SK-N-SH (cell line): ENCODE data around the gene ZNF277. TPM values are rescaled to one million over a fixed set of nuclear protein-coding genes. Genes with fewer than 3 reads are reported as not detected.

Experiments
- CTCF ChIA-PET: fragments of 300-600, 350-600 bp; formaldehyde crosslinking; extraction: SDS; loops from one replicate; lab custom pipeline; 2021; lab: Yijun Ruan, JAX
- POLR2A ChIA-PET: fragments of 350-600 bp; sonication (Branson Sonifier 250); formaldehyde crosslinking; extraction: SDS; loops from one replicate; lab custom pipeline; 2020; ENCODE audit warnings: antibody characterized with exemption, inconsistent platforms; lab: Yijun Ruan, JAX
- DNase-seq: peaks from one replicate; pipeline ENCODE4 v3.0.0; 2012
- H2AFZ ChIP-seq: fragments of 200-600 bp; sonication (generic); 2 replicates; pipeline ENCODE4 v1.8.1; 2016; ENCODE audit warnings: antibody characterized with exemption, mild to moderate bottlenecking, low read depth
- H3F3A ChIP-seq: fragments of 200-600 bp; sonication (generic); replicated peaks from 2 replicates; pipeline ENCODE3; 2016; ENCODE audit warnings: antibody characterized with exemption, mild to moderate bottlenecking; ENCODE audit not compliant: insufficient read depth
- H3K27ac ChIP-seq, 2 experiments: fragments of 200-500 bp in 1 of 2; fragments of 200-600 bp in 1 of 2; sonication (Bioruptor generic) in 1 of 2; sonication (generic), shearing (Covaris generic) in 1 of 2; 2 replicates each; pipeline versions ENCODE4 v1.5.1 to v1.6.1; 2014 to 2016; ENCODE audit warnings: low read depth in 2 of 2, inconsistent platforms in 1 of 2, low read length in 1 of 2, mild to moderate bottlenecking in 1 of 2, mixed read lengths in 1 of 2
- H3K27me3 ChIP-seq: fragments of 200-600 bp; sonication (generic), shearing (Covaris generic); 2 replicates; pipeline ENCODE4 v1.6.1; 2016; ENCODE audit warnings: mixed run types; ENCODE audit not compliant: insufficient read depth
- H3K36me3 ChIP-seq, 2 experiments: fragments of 200-500 bp in 1 of 2; fragments of 200-600 bp in 1 of 2; sonication (Bioruptor generic) in 1 of 2; sonication (generic) in 1 of 2; replicated peaks in 1 of 2; 2 replicates each; pipeline versions ENCODE3 to v1.5.1; 2014 to 2016; ENCODE audit warnings: low read length in 1 of 2, mild to moderate bottlenecking in 1 of 2; ENCODE audit not compliant: insufficient read depth in 2 of 2, control insufficient read depth in 1 of 2
- H3K4me1 ChIP-seq, 2 experiments: fragments of 200-500 bp in 1 of 2; fragments of 200-600 bp in 1 of 2; sonication (Bioruptor generic) in 1 of 2; sonication (generic), shearing (Covaris generic) in 1 of 2; 2 replicates each; pipeline versions ENCODE4 v1.5.1 to v1.6.1; 2014 to 2016; ENCODE audit warnings: low read depth in 1 of 2, low read length in 1 of 2, mixed run types in 1 of 2; ENCODE audit not compliant: insufficient read depth in 2 of 2, control insufficient read depth in 1 of 2
- H3K4me2 ChIP-seq: fragments of 200-600 bp; sonication (generic), shearing (Covaris generic); 2 replicates; pipeline ENCODE4 v1.6.1; 2017; ENCODE audit warnings: mixed run types
- H3K4me3 ChIP-seq, 2 experiments: fragments of 200-500 bp in 1 of 2; fragments of 200-600 bp in 1 of 2; sonication (Bioruptor generic) in 1 of 2; sonication (generic), shearing (Covaris generic) in 1 of 2; 2 replicates each; pipeline versions ENCODE4 v1.5.1 to v1.8.1; 2014 to 2016; ENCODE audit warnings: low read depth in 2 of 2, inconsistent platforms in 1 of 2, low read length in 1 of 2, mild to moderate bottlenecking in 1 of 2, mixed read lengths in 1 of 2, moderate library complexity in 1 of 2
- H3K79me2 ChIP-seq: fragments of 200-600 bp; sonication (generic); 2 replicates; pipeline ENCODE4 v1.8.1; 2017; ENCODE audit warnings: mild to moderate bottlenecking; ENCODE audit not compliant: insufficient read depth
- H3K9ac ChIP-seq: fragments of 200-600 bp; sonication (generic); 2 replicates; pipeline ENCODE4 v1.6.1; 2017; ENCODE audit warnings: mixed run types
- H3K9me2 ChIP-seq: fragments of 200-600 bp; sonication (generic); 2 replicates; pipeline ENCODE4 v1.6.1; 2017; ENCODE audit warnings: mixed run types
- H3K9me3 ChIP-seq: fragments of 200-600 bp; sonication (generic); 2 replicates; pipeline ENCODE4 v1.6.1; 2017; ENCODE audit warnings: mixed run types, mild to moderate bottlenecking, moderate library complexity
- H4K20me1 ChIP-seq: fragments of 200-600 bp; sonication (generic); 2 replicates; pipeline ENCODE4 v1.6.1; 2017; ENCODE audit warnings: mild to moderate bottlenecking, mixed run types; ENCODE audit not compliant: insufficient read depth
- EZH2phosphoT487 ChIP-seq: fragments of 200-600 bp; sonication (generic); IDR thresholded peaks from 2 replicates; pipeline ENCODE4 v1.6.1; 2017; ENCODE audit warnings: low read depth, mixed run types, mild to moderate bottlenecking, antibody characterized with exemption, moderate library complexity, borderline replicate concordance
- FOXM1 ChIP-seq: IDR thresholded peaks from 2 replicates; pipeline ENCODE4 v1.4.0; 2012; ENCODE audit warnings: low read depth, mild to moderate bottlenecking
- GATA2 ChIP-seq: sonication (generic); formaldehyde crosslinking; IDR thresholded peaks from 2 replicates; pipeline ENCODE4 v1.5.0; 2020; ENCODE audit warnings: mild to moderate bottlenecking, missing genetic modification reagents
- JUND ChIP-seq: IDR thresholded peaks from 2 replicates; pipeline ENCODE4 v1.4.0; 2012
- RAD21 ChIP-seq: IDR thresholded peaks from 2 replicates; pipeline ENCODE4 v1.6.1; 2012; ENCODE audit warnings: mild to moderate bottlenecking, low read length
- RXRA ChIP-seq: IDR thresholded peaks from 2 replicates; pipeline ENCODE4 v1.4.0; 2012; ENCODE audit warnings: low read depth, mild to moderate bottlenecking, borderline replicate concordance
- SMC3 ChIP-seq: IDR thresholded peaks from 2 replicates; pipeline ENCODE4 v1.6.1; 2012; ENCODE audit warnings: low read depth, low read length, improper control_type of control experiment
- TEAD4 ChIP-seq: IDR thresholded peaks from 2 replicates; pipeline ENCODE4 v1.4.0; 2012; ENCODE audit warnings: mild to moderate bottlenecking, borderline replicate concordance; ENCODE audit not compliant: insufficient read depth
- YY1 ChIP-seq: IDR thresholded peaks from 2 replicates; pipeline ENCODE4 v1.4.0; 2012; ENCODE audit warnings: low read depth, mild to moderate bottlenecking
- WGBS: methylation state at CpG from one replicate; pipeline ENCODE4 v1.1.6; 2017; ENCODE audit warnings: low lambda C conversion rate; 5-methylcytosine and 5-hydroxymethylcytosine counted together
- polyA plus RNA-seq, 3 experiments: library from polyadenylated mRNA; depleted of rRNA; stranded (reverse); fragments of >200 nt; gene quantifications; 2 replicates each; pipeline ENCODE4 v1.2.3, GENCODE V29; 2012
- TF ChIP-seq, protein P1 (sequence below): IDR thresholded peaks from 2 replicates; pipeline ENCODE4 v1.4.0; 2012; ENCODE audit warnings: low read depth
- TF ChIP-seq, protein P2 (sequence below): IDR thresholded peaks from 2 replicates; pipeline ENCODE4 v1.4.0; 2012; ENCODE audit warnings: low read depth, borderline replicate concordance
- TF ChIP-seq, protein P3 (sequence below): IDR thresholded peaks from 2 replicates; pipeline ENCODE4 v1.6.1; 2012; ENCODE audit warnings: mild to moderate bottlenecking, low read depth, low read length, moderate library complexity

Gene ZNF277
- polyA plus RNA-seq, 1 of the 3 experiments (the other 2 are of a cell fraction), result 11.5 TPM

DNA sequence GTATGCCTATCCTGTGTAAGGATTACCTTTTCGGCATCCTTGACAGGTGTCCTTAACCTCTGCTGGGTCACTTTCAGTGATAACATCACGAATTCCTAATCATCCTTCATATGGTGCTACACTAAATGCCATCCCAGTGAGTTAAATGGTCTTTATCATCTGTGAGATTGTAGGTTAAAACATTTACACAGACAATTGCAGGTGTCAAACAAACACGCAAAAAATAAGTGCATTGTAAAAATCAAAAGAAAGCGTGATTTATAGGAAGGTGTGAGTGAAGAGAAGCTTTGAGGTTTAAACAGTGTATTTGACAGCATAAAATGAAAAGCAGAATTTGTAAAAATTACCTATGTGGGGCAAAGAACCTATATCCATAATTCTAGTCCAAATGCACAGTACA is 132.3 kb downstream of the ZNF277 start:
- Histone ChIP-seq H3K4me1 (no peaks in the 10 kb centered on the region), H3K4me3 (no peak overlapping the region), H3K9me2 (no peaks in the 10 kb centered on the region), H3K27me3 (no peaks in the 10 kb centered on the region), H3K4me2 (no peak overlapping the region), H3F3A (no peaks in the 10 kb centered on the region), H3K36me3 (peaks cover 65 to 74% of the 10 kb centered on the region in 2 experiments), H3K9ac (no peak overlapping the region), H4K20me1 (no peaks in the 10 kb centered on the region), H3K9me3 (no peaks in the 10 kb centered on the region), H2AFZ (no peak overlapping the region), H3K79me2 (no peaks in the 10 kb centered on the region), H3K27ac (no peak overlapping the region)
- no peak for DNase-seq
- ChIA-PET POLR2A (no interaction called here), CTCF (interaction anchor here (1.0 to 1.1 kb wide), 2 partner anchors 16 to 26 kb away, joined by 3 to 5 read pairs; no protein-coding TSS in a partner anchor)
- WGBS, result 93% methylated on average over 4 of the region's 4 CpGs
- TF ChIP-seq GATA2 (CRISPR knock-in tag) (no peak), YY1 (no peak), EZH2phosphoT487 (no peak), JUND (no peak), RXRA (no peak), RAD21 (no peak)
- TF ChIP-seq, protein P1, sequence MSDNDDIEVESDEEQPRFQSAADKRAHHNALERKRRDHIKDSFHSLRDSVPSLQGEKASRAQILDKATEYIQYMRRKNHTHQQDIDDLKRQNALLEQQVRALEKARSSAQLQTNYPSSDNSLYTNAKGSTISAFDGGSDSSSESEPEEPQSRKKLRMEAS, result no peak
- TF ChIP-seq, protein P2, sequence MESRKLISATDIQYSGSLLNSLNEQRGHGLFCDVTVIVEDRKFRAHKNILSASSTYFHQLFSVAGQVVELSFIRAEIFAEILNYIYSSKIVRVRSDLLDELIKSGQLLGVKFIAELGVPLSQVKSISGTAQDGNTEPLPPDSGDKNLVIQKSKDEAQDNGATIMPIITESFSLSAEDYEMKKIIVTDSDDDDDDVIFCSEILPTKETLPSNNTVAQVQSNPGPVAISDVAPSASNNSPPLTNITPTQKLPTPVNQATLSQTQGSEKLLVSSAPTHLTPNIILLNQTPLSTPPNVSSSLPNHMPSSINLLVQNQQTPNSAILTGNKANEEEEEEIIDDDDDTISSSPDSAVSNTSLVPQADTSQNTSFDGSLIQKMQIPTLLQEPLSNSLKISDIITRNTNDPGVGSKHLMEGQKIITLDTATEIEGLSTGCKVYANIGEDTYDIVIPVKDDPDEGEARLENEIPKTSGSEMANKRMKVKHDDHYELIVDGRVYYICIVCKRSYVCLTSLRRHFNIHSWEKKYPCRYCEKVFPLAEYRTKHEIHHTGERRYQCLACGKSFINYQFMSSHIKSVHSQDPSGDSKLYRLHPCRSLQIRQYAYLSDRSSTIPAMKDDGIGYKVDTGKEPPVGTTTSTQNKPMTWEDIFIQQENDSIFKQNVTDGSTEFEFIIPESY, result no peak

DNA sequence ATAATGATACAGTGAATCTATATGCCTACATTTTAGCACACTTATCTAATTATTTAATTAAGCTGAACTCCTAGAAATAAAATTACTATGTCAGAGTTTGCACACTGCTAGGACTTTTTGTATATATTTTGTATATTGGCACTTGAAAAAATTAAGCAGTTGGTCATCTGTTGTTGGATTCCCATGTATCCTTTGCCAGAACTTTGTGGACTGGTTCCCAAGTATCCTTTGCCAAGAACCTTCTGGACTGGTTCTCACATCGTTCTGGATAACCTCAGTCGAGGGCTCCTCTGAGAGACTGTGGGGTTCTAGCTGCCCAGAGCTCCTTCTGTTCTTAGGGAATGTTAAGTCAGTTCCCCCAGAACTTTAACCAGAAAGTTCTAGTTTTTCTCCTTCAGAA is 135.0 kb downstream of the ZNF277 start:
- WGBS, result 97% methylated on average over 2 of the region's 2 CpGs
- Histone ChIP-seq H3K9me2 (no peaks in the 10 kb centered on the region), H3K36me3 (peaks cover 59 to 60% of the 10 kb centered on the region in 2 experiments), H3K27me3 (no peaks in the 10 kb centered on the region), H3K27ac (no peak overlapping the region), H3F3A (no peaks in the 10 kb centered on the region), H3K4me1 (no peaks in the 10 kb centered on the region), H3K9ac (no peak overlapping the region), H3K9me3 (no peaks in the 10 kb centered on the region), H3K79me2 (no peaks in the 10 kb centered on the region), H3K4me3 (no peak overlapping the region), H3K4me2 (no peak overlapping the region), H4K20me1 (no peaks in the 10 kb centered on the region), H2AFZ (no peak overlapping the region)
- CTCF ChIA-PET, result no interaction called here
- TF ChIP-seq RXRA (no peak), SMC3 (no peak), FOXM1 (no peak), TEAD4 (no peak)
- TF ChIP-seq, protein P3, sequence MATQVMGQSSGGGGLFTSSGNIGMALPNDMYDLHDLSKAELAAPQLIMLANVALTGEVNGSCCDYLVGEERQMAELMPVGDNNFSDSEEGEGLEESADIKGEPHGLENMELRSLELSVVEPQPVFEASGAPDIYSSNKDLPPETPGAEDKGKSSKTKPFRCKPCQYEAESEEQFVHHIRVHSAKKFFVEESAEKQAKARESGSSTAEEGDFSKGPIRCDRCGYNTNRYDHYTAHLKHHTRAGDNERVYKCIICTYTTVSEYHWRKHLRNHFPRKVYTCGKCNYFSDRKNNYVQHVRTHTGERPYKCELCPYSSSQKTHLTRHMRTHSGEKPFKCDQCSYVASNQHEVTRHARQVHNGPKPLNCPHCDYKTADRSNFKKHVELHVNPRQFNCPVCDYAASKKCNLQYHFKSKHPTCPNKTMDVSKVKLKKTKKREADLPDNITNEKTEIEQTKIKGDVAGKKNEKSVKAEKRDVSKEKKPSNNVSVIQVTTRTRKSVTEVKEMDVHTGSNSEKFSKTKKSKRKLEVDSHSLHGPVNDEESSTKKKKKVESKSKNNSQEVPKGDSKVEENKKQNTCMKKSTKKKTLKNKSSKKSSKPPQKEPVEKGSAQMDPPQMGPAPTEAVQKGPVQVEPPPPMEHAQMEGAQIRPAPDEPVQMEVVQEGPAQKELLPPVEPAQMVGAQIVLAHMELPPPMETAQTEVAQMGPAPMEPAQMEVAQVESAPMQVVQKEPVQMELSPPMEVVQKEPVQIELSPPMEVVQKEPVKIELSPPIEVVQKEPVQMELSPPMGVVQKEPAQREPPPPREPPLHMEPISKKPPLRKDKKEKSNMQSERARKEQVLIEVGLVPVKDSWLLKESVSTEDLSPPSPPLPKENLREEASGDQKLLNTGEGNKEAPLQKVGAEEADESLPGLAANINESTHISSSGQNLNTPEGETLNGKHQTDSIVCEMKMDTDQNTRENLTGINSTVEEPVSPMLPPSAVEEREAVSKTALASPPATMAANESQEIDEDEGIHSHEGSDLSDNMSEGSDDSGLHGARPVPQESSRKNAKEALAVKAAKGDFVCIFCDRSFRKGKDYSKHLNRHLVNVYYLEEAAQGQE, result no peak
- TF ChIP-seq, all 33 proteins: peak for 0
- DNase-seq, result no peak
- POLR2A ChIA-PET, result no interaction called here
